Measurements from ENCODE around the gene BOC. TPM values are rescaled to one million over a fixed set of nuclear protein-coding genes. Genes with fewer than 3 reads are reported as not detected.
A peak's percentile ranks its signal among the peaks of the same experiment; 100 is the strongest.

BOC gene
- total and polyA plus RNA-seq, 8 donors = 6.0 to 34.8 (median 27.4) TPM

- intact Hi-C loops (cut with DNase I) = no loop called here
- Histone ChIP-seq H3K4me1 (no peaks in the 10 kb centered on the region), H3K9me3 (no peaks in the 10 kb centered on the region), H3K4me3 (no peak overlapping the region), H3K36me3 (no peaks in the 10 kb centered on the region), H3K27me3 (peaks cover 0 to 12% of the 10 kb centered on the region in 2 donors), H3K27ac (no peak overlapping the region)
- no peak for TF ChIP-seq CTCF (IDR thresholded peaks at IDR 0.05)
- ATAC-seq (no peak), DNase-seq (no peak)
Observed at GRCh38 chr3:113240841-113241240, 29.5 kb downstream of the BOC start.

DNA sequence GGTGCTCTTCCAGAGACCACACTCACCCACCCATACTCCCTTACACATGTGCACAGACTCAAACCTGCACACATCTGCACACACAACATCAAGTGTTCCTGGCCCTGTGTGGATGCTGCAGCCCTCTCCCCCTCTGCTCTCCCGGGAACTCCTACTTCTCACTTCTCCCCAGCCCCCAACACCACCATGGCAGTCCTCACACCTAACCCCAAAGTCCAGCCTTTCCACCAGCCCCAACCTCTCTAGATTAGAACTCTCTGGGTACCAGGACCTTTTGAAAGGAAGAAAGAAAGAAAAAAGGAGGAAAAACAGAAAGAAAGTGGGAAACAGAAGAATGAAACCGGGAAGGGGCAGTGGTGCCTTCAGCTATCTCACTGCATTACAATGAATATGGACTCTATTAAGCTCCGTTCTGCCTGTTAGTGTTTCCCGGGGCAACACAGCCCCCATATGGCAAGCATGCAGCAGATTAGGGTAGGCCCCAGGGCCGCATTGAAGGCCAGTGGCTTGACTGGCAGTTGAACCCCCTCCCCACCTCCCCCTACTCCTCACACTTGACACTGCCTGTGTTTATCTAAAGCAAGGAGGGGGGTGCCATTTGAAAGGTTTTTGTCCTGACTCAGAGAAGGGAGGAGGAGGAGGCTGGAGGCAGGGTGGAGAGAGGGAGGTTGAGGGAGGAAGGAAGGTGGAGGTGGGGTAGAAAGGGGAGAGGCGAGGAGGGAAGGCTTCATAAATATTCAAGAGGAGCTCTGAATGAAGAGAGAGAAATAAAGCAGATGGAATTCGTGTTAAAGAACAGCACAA lies 30.1 kb downstream of the BOC start:
- no peaks in the 10 kb centered on the region for H3K9me3 ChIP-seq
- no peak for TF ChIP-seq CTCF (IDR thresholded peaks at IDR 0.05)
- peaks cover 0 to 12% of the 10 kb centered on the region in 2 donors for H3K27me3 ChIP-seq
- no peak overlapping the region for H3K4me3 ChIP-seq
- peak; percentile 26 for ATAC-seq
- intact Hi-C loops (cut with DNase I) = no loop called here
- DNase-seq = no peak
- H3K36me3 ChIP-seq = no peaks in the 10 kb centered on the region
- H3K27ac ChIP-seq = no peak overlapping the region
- no peaks in the 10 kb centered on the region for H3K4me1 ChIP-seq

- Histone ChIP-seq H3K36me3 (no peaks in the 10 kb centered on the region), H3K4me1 (no peaks in the 10 kb centered on the region), H3K27ac (no peak overlapping the region), H3K4me3 (no peak overlapping the region), H3K9me3 (no peaks in the 10 kb centered on the region), H3K27me3 (peaks cover 0 to 12% of the 10 kb centered on the region in 2 donors)
- peak; percentile 31 for ATAC-seq
- no peak for DNase-seq
- intact Hi-C loops (cut with DNase I) = no loop called here
- no peak for TF ChIP-seq CTCF (IDR thresholded peaks at IDR 0.05)
Observed at GRCh38 chr3:113242096-113242581, 30.8 kb downstream of the BOC start.

DNA sequence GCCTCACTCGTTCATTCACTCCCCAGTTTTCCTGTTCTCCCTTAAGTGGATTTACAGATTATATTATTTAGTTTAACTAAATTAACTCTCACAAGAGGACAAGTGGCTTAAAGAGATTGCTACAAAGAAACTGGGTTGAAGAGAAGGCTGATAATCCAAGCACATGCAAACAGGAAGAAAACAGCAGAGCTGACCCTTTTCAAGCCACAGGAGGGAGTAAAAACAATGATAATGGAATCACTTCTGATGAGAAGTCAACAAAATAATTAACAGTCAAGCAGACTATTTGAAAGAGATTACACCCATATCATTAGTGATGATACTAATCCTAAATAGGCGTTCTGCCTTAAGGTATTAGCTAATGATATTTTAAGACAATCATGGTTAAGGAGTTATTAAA lies 31.7 kb downstream of the BOC start:
- no peak overlapping the region for H3K4me3 ChIP-seq
- H3K9me3 ChIP-seq = no peaks in the 10 kb centered on the region
- H3K27ac ChIP-seq = no peak overlapping the region
- peaks cover 0 to 8% of the 10 kb centered on the region in 2 donors for H3K27me3 ChIP-seq
- intact Hi-C loops (cut with DNase I) = no loop called here
- DNase-seq (no peak), ATAC-seq (no peak)
- no peak for TF ChIP-seq CTCF (IDR thresholded peaks at IDR 0.05)
- H3K4me1 ChIP-seq = no peaks in the 10 kb centered on the region
- no peaks in the 10 kb centered on the region for H3K36me3 ChIP-seq

DNA sequence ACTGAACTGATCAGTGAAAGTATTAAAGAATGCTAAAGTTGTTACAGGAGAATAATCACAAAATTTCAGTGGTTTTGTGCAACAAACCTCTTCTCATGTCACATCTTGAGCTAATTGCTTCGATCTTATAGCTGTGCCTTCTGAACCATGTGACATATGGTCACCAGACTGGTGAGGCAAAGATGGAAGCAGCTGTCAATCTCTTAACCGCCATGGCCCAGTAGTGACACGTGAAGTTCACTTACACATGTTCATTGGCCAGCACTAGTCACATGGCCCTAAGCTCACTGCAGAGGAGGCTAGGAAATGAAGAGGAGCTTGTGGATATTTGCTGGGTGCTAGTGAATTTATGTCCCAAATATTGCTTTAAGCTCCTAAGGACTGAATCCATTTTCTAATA lies 32.5 kb downstream of the BOC start:
- H3K27ac ChIP-seq = no peak overlapping the region
- H3K4me3 ChIP-seq = no peak overlapping the region
- intact Hi-C loops (cut with DNase I) = no loop called here
- H3K27me3 ChIP-seq = peaks cover 0 to 8% of the 10 kb centered on the region in 2 donors
- no peak for ATAC-seq
- H3K36me3 ChIP-seq = no peaks in the 10 kb centered on the region
- H3K4me1 ChIP-seq = no peaks in the 10 kb centered on the region
- TF ChIP-seq CTCF (IDR thresholded peaks at IDR 0.05) = no peak
- no peaks in the 10 kb centered on the region for H3K9me3 ChIP-seq
- DNase-seq = no peak

Data from left lung (tissue), 10 donors.